MM.1S (cell line): ENCODE measurements around the gene SDK1.

Source experiments
- DNase-seq: peaks from one replicate; pipeline ENCODE4 v3.0.0-alpha.2; 2015
- H2AFZ ChIP-seq: fragments of 300-600 bp; sonication (generic); 2 replicates; pipeline ENCODE4 v1.6.0; 2016; ENCODE audit warnings: antibody characterized with exemption, low read length
- H3F3A ChIP-seq: fragments of 300-600 bp; sonication (generic); 2 replicates; pipeline ENCODE4 v1.6.1; 2016; ENCODE audit warnings: mild to moderate bottlenecking, antibody characterized with exemption, low read length, moderate library complexity, mixed read lengths; ENCODE audit not compliant: insufficient read depth
- H3K27ac ChIP-seq: fragments of 300-600 bp; sonication (generic); 2 replicates; pipeline ENCODE4 v1.5.1; 2016; ENCODE audit warnings: mild to moderate bottlenecking, low read length
- H3K27me3 ChIP-seq: fragments of 300-600 bp; sonication (generic); replicated peaks from 2 replicates; pipeline ENCODE4 v1.6.0; 2016; ENCODE audit warnings: low read length; ENCODE audit not compliant: insufficient read depth
- H3K36me3 ChIP-seq: fragments of 300-600 bp; sonication (generic); replicated peaks from 2 replicates; pipeline ENCODE4 v1.6.1; 2016; ENCODE audit warnings: mild to moderate bottlenecking, low read length, mixed read lengths; ENCODE audit not compliant: insufficient read depth
- H3K4me1 ChIP-seq: fragments of 300-600 bp; sonication (generic); 2 replicates; pipeline ENCODE4 v1.6.1; 2016; ENCODE audit warnings: low read length, mixed read lengths
- H3K4me2 ChIP-seq: fragments of 300-600 bp; sonication (generic); 2 replicates; pipeline ENCODE4 v1.6.0; 2016; ENCODE audit warnings: low read depth, low read length
- H3K4me3 ChIP-seq: fragments of 300-600 bp; sonication (generic); 2 replicates; pipeline ENCODE4 v1.5.1; 2016; ENCODE audit warnings: low read length, mixed read lengths
- H3K79me2 ChIP-seq: fragments of 300-600 bp; sonication (generic); 2 replicates; pipeline ENCODE4 v1.6.1; 2016; ENCODE audit warnings: mixed run types, low read length, mixed read lengths
- H3K9ac ChIP-seq: fragments of 300-600 bp; sonication (generic); 2 replicates; pipeline ENCODE4 v1.6.1; 2016; ENCODE audit warnings: low read length, mixed read lengths
- H3K9me2 ChIP-seq: fragments of 300-600 bp; sonication (generic); replicated peaks from 2 replicates; pipeline ENCODE4 v1.6.1; 2016; ENCODE audit warnings: mild to moderate bottlenecking, low read length, mixed read lengths; ENCODE audit not compliant: insufficient read depth
- H3K9me3 ChIP-seq: fragments of 300-600 bp; sonication (generic); replicated peaks from 2 replicates; pipeline ENCODE4 v1.6.1; 2016; ENCODE audit warnings: mild to moderate bottlenecking, low read length, mixed read lengths; ENCODE audit not compliant: insufficient read depth
- H4K20me1 ChIP-seq: fragments of 300-600 bp; sonication (generic); 2 replicates; pipeline ENCODE4 v1.6.1; 2016; ENCODE audit warnings: mild to moderate bottlenecking, low read length, moderate library complexity, mixed read lengths; ENCODE audit not compliant: insufficient read depth
- EZH2 ChIP-seq: fragments of 300-600 bp; sonication (generic); optimal IDR thresholded peaks from 2 replicates; pipeline ENCODE3; 2017; ENCODE audit warnings: low read depth, mild to moderate bottlenecking, antibody characterized with exemption, low read length, mixed read lengths
- EZH2phosphoT487 ChIP-seq: fragments of 300-600 bp; sonication (generic); IDR thresholded peaks from 2 replicates; pipeline ENCODE4 v1.6.1; 2018; ENCODE audit warnings: antibody characterized with exemption, low read length
- TF ChIP-seq, protein P1 (sequence below): fragments of 300-600 bp; sonication (generic); IDR thresholded peaks from 2 replicates; pipeline ENCODE4 v1.5.1; 2016; ENCODE audit warnings: antibody characterized with exemption, low read length, mixed read lengths

Gene SDK1

DNA sequence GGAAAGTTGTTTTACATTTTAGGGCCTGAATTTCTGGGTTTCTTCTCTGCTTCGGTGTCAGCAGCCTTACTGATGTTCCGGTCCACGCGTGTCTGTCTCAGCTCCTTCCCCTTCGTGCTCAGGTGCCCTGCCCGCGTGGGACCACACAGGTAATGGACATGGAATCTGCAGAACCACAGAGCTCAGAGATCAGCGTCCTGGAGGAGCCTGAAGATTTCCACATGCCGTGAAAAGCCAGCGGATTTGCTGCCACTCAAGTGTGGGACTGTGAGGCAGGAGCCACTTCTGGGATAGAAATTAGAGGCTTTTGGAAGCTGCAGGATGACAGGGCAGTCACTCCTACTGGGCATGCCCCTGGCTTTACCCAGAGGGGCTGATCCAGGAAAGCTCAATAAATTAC, 714.9 kb downstream of the SDK1 start:
- Histone ChIP-seq H3K79me2 (no peaks in the 10 kb centered on the region), H3K9me2 (no peaks in the 10 kb centered on the region), H3K27ac (no peak overlapping the region), H3K36me3 (no peaks in the 10 kb centered on the region), H3K4me2 (no peak overlapping the region), H3F3A (no peaks in the 10 kb centered on the region), H3K9me3 (no peaks in the 10 kb centered on the region), H3K27me3 (peaks cover 49% of the 10 kb centered on the region), H3K4me1 (no peaks in the 10 kb centered on the region), H3K4me3 (no peak overlapping the region), H4K20me1 (no peaks in the 10 kb centered on the region), H2AFZ (no peak overlapping the region), H3K9ac (no peak overlapping the region)
- DNase-seq, result no peak
- TF ChIP-seq, protein P1, sequence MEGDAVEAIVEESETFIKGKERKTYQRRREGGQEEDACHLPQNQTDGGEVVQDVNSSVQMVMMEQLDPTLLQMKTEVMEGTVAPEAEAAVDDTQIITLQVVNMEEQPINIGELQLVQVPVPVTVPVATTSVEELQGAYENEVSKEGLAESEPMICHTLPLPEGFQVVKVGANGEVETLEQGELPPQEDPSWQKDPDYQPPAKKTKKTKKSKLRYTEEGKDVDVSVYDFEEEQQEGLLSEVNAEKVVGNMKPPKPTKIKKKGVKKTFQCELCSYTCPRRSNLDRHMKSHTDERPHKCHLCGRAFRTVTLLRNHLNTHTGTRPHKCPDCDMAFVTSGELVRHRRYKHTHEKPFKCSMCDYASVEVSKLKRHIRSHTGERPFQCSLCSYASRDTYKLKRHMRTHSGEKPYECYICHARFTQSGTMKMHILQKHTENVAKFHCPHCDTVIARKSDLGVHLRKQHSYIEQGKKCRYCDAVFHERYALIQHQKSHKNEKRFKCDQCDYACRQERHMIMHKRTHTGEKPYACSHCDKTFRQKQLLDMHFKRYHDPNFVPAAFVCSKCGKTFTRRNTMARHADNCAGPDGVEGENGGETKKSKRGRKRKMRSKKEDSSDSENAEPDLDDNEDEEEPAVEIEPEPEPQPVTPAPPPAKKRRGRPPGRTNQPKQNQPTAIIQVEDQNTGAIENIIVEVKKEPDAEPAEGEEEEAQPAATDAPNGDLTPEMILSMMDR, result no peak
- TF ChIP-seq EZH2phosphoT487 (no peak), EZH2 (no peak)

DNA sequence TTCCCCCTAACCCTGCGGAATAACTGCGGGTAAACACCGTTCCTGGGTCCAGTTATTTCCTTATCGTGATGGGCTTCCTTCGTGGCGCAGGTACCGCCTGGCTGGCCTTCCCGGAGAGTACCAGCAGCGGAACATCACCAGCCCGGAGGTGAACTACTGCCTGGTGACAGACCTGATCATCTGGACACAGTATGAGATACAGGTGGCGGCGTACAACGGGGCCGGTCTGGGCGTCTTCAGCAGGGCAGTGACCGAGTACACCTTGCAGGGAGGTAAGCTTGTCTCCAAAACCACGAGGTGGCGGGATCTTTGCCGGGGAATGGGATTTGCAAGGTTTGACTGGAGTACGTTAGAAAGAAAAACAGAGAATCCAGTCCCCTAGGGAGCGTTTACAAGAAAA, 716.0 kb downstream of the SDK1 start:
- Histone ChIP-seq H2AFZ (no peak overlapping the region), H3K27me3 (peaks cover 46% of the 10 kb centered on the region), H4K20me1 (no peaks in the 10 kb centered on the region), H3K4me1 (no peaks in the 10 kb centered on the region), H3K9ac (no peak overlapping the region), H3K9me3 (no peaks in the 10 kb centered on the region), H3K9me2 (no peaks in the 10 kb centered on the region), H3K27ac (no peak overlapping the region), H3K36me3 (no peaks in the 10 kb centered on the region), H3F3A (no peaks in the 10 kb centered on the region), H3K4me3 (no peak overlapping the region), H3K79me2 (no peaks in the 10 kb centered on the region), H3K4me2 (no peak overlapping the region)
- DNase-seq, result no peak
- TF ChIP-seq, protein P1, result no peak
- TF ChIP-seq EZH2, result no peak
- no peak for TF ChIP-seq EZH2phosphoT487

DNA sequence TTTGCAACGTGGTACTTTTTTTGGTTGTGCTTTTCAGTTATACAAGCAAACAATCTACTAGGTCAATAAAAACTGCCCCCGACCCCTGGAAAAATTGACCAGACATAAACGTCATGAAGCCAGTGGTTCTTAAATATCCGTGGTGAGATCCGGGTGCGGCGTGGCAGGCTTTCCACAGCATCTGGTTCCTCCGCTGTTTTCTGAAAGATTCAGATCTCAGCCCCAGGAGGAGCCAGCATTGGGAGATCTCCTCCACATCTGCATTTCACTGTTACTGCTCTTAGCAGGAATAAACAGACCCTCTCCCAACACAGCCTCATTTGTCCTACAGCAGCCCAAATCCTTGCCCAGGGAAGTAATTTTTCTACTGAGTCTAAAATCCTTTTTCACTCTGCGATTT, 716.7 kb downstream of the SDK1 start:
- Histone ChIP-seq H3K9ac (no peak overlapping the region), H2AFZ (no peak overlapping the region), H3K4me3 (no peak overlapping the region), H3K9me2 (no peaks in the 10 kb centered on the region), H3K4me1 (no peaks in the 10 kb centered on the region), H3K4me2 (no peak overlapping the region), H3K27ac (no peak overlapping the region), H3F3A (no peaks in the 10 kb centered on the region), H4K20me1 (no peaks in the 10 kb centered on the region), H3K36me3 (no peaks in the 10 kb centered on the region), H3K9me3 (no peaks in the 10 kb centered on the region), H3K27me3 (peaks cover 46% of the 10 kb centered on the region), H3K79me2 (no peaks in the 10 kb centered on the region)
- DNase-seq, result no peak
- no peak for TF ChIP-seq EZH2
- TF ChIP-seq EZH2phosphoT487, result no peak
- TF ChIP-seq, protein P1, result no peak
